OCI-LY3 (cell line): ENCODE measurements around the gene PRSS36.
"Not testable (repeated sequence)": the region's sequence is repeated elsewhere in the genome, so short reads cannot be mapped to it uniquely, and the experiment has no call there.

ENCODE experiments used
- CTCF ChIP-seq: fragments of 200-600, 300-600 bp; sonication (generic); IDR thresholded peaks from 2 replicates; pipeline ENCODE4 v1.5.1; 2014; ENCODE audit warnings: antibody characterized with exemption, low read length, low read depth
- EZH2phosphoT487 ChIP-seq: fragments of 200-600 bp; shearing (Covaris generic); IDR thresholded peaks from 2 replicates; pipeline ENCODE4 v1.6.1; 2018; ENCODE audit warnings: antibody characterized with exemption, mixed run types, low read depth

GRCh38 chr16:31136822-31137499, 12.9 kb downstream of the PRSS36 start:
- TF ChIP-seq CTCF, EZH2phosphoT487: not testable (repeated sequence)
